Fibroblast of mammary gland (primary cell): Measurements from ENCODE around the gene CCDC187.

Experiments used
- DNase-seq: peaks from one replicate; pipeline ENCODE4 v3.0.0-alpha.2; 2010; ENCODE audit warnings: low read depth
- H3K4me3 ChIP-seq: 2 replicates; pipeline ENCODE4 v1.5.1; 2011; ENCODE audit warnings: low read depth, mild to moderate bottlenecking, low read length, moderate library complexity; ENCODE audit not compliant: control insufficient read depth
- TF ChIP-seq, protein P1 (sequence below): conservative IDR thresholded peaks from 2 replicates; pipeline ENCODE4 v1.5.1; 2011; ENCODE audit warnings: low read depth, low read length, inconsistent platforms; ENCODE audit not compliant: control insufficient read depth, insufficient read depth

The CCDC187 gene

GRCh38 chr9:136260521-136260920, 43.4 kb downstream of the CCDC187 start:
- no peak for DNase-seq
- TF ChIP-seq, protein P1, sequence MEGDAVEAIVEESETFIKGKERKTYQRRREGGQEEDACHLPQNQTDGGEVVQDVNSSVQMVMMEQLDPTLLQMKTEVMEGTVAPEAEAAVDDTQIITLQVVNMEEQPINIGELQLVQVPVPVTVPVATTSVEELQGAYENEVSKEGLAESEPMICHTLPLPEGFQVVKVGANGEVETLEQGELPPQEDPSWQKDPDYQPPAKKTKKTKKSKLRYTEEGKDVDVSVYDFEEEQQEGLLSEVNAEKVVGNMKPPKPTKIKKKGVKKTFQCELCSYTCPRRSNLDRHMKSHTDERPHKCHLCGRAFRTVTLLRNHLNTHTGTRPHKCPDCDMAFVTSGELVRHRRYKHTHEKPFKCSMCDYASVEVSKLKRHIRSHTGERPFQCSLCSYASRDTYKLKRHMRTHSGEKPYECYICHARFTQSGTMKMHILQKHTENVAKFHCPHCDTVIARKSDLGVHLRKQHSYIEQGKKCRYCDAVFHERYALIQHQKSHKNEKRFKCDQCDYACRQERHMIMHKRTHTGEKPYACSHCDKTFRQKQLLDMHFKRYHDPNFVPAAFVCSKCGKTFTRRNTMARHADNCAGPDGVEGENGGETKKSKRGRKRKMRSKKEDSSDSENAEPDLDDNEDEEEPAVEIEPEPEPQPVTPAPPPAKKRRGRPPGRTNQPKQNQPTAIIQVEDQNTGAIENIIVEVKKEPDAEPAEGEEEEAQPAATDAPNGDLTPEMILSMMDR: no peak
- H3K4me3 ChIP-seq: no peak overlapping the region

GRCh38 chr9:136259836-136260235, 44.1 kb downstream of the CCDC187 start:
- no peak overlapping the region for H3K4me3 ChIP-seq
- no peak for DNase-seq
- TF ChIP-seq, protein P1: no peak

- TF ChIP-seq, protein P1: no peak
- DNase-seq: no peak
- no peak overlapping the region for H3K4me3 ChIP-seq
These were observed 44.4 kb downstream of the CCDC187 start for GRCh38 chr9:136259517-136259813.

- no peak overlapping the region for H3K4me3 ChIP-seq
- TF ChIP-seq, protein P1: no peak
- DNase-seq: no peak
These were observed 44.9 kb downstream of the CCDC187 start for GRCh38 chr9:136258786-136259516.

GRCh38 chr9:136258299-136258625, 45.6 kb downstream of the CCDC187 start:
- TF ChIP-seq, protein P1: no peak
- no peak overlapping the region for H3K4me3 ChIP-seq
- no peak for DNase-seq

DNA sequence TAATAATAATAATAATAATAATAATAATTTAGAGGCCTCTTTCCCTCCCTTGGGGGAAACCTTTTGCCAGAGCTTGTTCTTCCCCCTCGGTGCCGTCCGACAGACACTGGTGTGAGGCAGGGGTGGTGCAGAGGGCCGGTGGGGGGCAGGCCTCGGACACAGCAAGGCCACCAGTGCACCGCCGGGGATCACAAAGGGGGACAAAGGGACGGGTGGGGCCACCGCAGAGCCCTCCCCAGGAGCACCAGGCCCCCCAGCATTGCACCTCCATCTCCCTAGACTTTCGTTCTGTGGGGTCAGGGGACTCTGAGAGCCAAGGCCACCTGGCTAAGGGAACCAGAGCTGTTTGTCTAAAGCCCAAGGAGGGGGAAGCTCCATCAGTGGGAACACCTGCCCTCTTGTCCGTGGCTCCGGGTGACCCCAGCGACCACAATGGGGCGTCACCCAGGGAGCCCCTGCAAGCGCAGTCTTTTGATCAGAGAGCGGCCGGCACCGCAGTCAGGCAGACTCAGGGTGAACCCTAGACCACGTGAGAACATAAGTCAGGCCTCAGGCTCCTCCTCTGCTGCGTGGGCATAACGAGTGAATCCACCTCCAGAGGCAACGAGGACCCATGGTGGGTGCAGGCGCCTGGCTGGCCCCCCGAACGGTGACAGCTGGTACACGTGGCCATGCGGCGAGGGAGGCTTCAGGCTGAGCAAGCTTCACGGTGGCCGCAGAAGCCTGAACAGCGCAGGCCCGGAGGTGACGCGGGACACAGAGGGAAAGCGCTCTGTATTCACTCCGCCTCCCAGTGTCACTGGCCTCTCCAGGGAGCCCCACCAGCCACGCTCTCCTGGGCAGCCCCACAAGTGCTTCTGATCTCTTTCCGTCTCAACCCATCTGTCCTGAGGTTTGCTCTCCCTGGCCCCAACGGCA, 46.3 kb downstream of the CCDC187 start:
- TF ChIP-seq, protein P1: no peak
- DNase-seq: no peak
- H3K4me3 ChIP-seq: no peak overlapping the region
